A673 (cell line): Measurements from ENCODE around the gene AKNA.

Experiments used
- EZH2 ChIP-seq: fragments of 200-600 bp; sonication (generic); IDR thresholded peaks from 2 replicates; pipeline ENCODE4 v1.6.1; 2017; ENCODE audit warnings: borderline replicate concordance, low read depth, mild to moderate bottlenecking, mixed read lengths, antibody characterized with exemption, low read length; ENCODE audit not compliant: poor library complexity, severe bottlenecking
- TF ChIP-seq, protein P1 (sequence below): fragments of 300-800, 200-600 bp; sonication (generic); conservative IDR thresholded peaks from 2 replicates; pipeline ENCODE4 v1.5.1; 2017; ENCODE audit warnings: low read depth, mild to moderate bottlenecking, antibody characterized with exemption, low read length, moderate library complexity, mixed read lengths

DNA sequence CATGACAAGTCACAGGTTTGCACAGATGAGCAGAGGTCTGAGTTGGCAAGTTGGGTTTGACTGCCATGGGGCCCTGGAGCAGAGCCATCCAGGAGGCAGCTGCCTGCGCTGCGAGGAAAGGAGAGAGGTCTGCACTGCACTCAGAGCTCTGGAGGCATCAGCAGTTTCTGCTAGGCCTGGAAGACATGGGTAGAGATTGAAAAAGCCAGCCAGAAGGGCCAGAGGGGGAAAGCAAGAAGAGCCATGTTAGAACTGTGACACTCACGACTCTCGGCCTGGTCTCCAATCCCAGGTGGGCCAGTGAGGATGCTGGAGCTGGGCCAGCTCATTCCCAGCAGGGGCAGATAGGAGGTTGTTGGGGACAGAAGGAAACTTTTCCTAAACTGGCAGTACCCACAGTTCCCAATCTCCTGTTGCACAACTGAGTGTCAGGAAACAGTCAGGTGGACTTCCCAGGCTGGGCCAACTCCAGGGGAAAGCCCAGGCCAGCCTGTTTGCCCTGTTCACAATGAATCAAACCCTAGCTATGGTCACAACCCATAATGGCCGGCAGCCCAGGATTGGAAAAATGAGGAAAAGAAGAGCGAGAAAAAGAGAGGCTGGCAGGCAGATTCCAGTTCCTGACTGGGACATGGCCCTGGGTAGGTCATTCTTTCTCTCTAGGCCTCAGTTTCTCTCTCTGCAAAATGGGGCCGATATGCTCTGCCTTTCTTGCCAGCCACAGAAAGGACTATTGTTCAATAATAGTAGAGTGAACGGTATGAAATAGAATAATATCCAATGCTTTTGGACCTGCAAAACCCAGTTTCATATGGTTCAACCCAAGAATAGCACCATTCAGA lies 72.7 kb downstream of the AKNA start:
- TF ChIP-seq, protein P1, sequence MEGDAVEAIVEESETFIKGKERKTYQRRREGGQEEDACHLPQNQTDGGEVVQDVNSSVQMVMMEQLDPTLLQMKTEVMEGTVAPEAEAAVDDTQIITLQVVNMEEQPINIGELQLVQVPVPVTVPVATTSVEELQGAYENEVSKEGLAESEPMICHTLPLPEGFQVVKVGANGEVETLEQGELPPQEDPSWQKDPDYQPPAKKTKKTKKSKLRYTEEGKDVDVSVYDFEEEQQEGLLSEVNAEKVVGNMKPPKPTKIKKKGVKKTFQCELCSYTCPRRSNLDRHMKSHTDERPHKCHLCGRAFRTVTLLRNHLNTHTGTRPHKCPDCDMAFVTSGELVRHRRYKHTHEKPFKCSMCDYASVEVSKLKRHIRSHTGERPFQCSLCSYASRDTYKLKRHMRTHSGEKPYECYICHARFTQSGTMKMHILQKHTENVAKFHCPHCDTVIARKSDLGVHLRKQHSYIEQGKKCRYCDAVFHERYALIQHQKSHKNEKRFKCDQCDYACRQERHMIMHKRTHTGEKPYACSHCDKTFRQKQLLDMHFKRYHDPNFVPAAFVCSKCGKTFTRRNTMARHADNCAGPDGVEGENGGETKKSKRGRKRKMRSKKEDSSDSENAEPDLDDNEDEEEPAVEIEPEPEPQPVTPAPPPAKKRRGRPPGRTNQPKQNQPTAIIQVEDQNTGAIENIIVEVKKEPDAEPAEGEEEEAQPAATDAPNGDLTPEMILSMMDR: no peak
- TF ChIP-seq EZH2: no peak
